PC-9 (cell line): ENCODE results near the gene ATP10A. TPM values are rescaled to one million over a fixed set of nuclear protein-coding genes. Genes with fewer than 3 reads are reported as not detected.

Experiments used
- BruUV-seq: library from RNA; stranded (reverse); fragments of 400-500 nt; replicated peaks from 2 replicates; lab custom pipeline; 2021; lab: Mats Ljungman, UMichigan
- CTCF ChIA-PET: fragments of 300-600 bp; sonication (Branson Sonifier 250); formaldehyde crosslinking; loops from one replicate; lab custom pipeline; 2022; ENCODE audit warnings: antibody characterized with exemption; lab: Charles Lee
- POLR2A ChIA-PET: fragments of 300-600 bp; sonication (Branson Sonifier 250); formaldehyde crosslinking; loops from one replicate; lab custom pipeline; 2022; ENCODE audit warnings: antibody characterized with exemption; ENCODE audit not compliant: unreplicated experiment; lab: Charles Lee
- DNase-seq, 2 experiments: peaks; one replicate each; pipeline versions ENCODE4 v3.0.0 to v3.0.0-alpha.2; 2015 to 2022; ENCODE audit warnings: mixed read lengths in 1 of 2
- H2AFZ ChIP-seq: fragments of 200-600 bp; sonication (generic); 2 replicates; pipeline ENCODE4 v1.8.1; 2017; ENCODE audit warnings: antibody characterized with exemption
- H3F3A ChIP-seq: fragments of 200-600 bp; sonication (generic); 2 replicates; pipeline ENCODE4 v1.8.1; 2017; ENCODE audit warnings: antibody characterized with exemption, mild to moderate bottlenecking, low read depth; ENCODE audit not compliant: insufficient read depth
- H3K27ac ChIP-seq: fragments of 200-600 bp; sonication (generic); 2 replicates; pipeline ENCODE4 v1.6.1; 2016; ENCODE audit warnings: mixed run types
- H3K27me3 ChIP-seq: fragments of 200-600 bp; sonication (generic); 2 replicates; pipeline ENCODE4 v1.6.1; 2016; ENCODE audit warnings: low read depth, mixed run types; ENCODE audit not compliant: insufficient read depth
- H3K36me3 ChIP-seq: fragments of 200-600 bp; sonication (generic); 2 replicates; pipeline ENCODE4 v1.6.1; 2016; ENCODE audit warnings: low read depth, mixed run types
- H3K4me1 ChIP-seq: fragments of 200-600 bp; sonication (generic); replicated peaks from 2 replicates; pipeline ENCODE4 v1.6.1; 2016; ENCODE audit warnings: mixed run types; ENCODE audit not compliant: insufficient read depth
- H3K4me2 ChIP-seq: fragments of 200-600 bp; sonication (generic); 2 replicates; pipeline ENCODE4 v1.6.1; 2017; ENCODE audit warnings: mixed run types
- H3K4me3 ChIP-seq: fragments of 200-600 bp; sonication (generic); 2 replicates; pipeline ENCODE4 v1.6.1; 2016; ENCODE audit warnings: mixed run types
- H3K79me2 ChIP-seq: fragments of 200-600 bp; sonication (generic); 2 replicates; pipeline ENCODE4 v1.6.1; 2017; ENCODE audit warnings: low read depth, mixed run types
- H3K9me2 ChIP-seq: fragments of 200-600 bp; sonication (generic); 2 replicates; pipeline ENCODE4 v1.8.1; 2017; ENCODE audit warnings: mild to moderate bottlenecking; ENCODE audit not compliant: insufficient read depth
- H3K9me3 ChIP-seq: fragments of 200-600 bp; sonication (generic); 2 replicates; pipeline ENCODE4 v1.8.1; 2016; ENCODE audit warnings: low read depth; ENCODE audit not compliant: insufficient read depth
- H4K20me1 ChIP-seq: fragments of 200-600 bp; sonication (generic); 2 replicates; pipeline ENCODE4 v1.8.1; 2017; ENCODE audit not compliant: insufficient read depth
- CTCF ChIP-seq: fragments of 200-600 bp; sonication (generic); conservative IDR thresholded peaks from 2 replicates; pipeline ENCODE4 v1.6.1; 2017; ENCODE audit warnings: mixed run types, antibody characterized with exemption, mild to moderate bottlenecking, moderate library complexity
- EZH2 ChIP-seq: fragments of 200-600 bp; sonication (generic); IDR thresholded peaks from 2 replicates; pipeline ENCODE4 v1.8.0; 2017; ENCODE audit warnings: antibody characterized with exemption, low read depth
- intact Hi-C: fragments of 100-400 bp; cut with micrococcal nuclease; formaldehyde crosslinking; loops from one replicate; pipeline ENCODE4 v1.10.0; 2022; ENCODE audit not compliant: unreplicated experiment
- total RNA-seq: library from RNA; stranded (reverse); gene quantifications from 2 replicates; pipeline ENCODE4 v1.2.3, GENCODE V29; 2021

Gene ATP10A
- total RNA-seq, 1 experiment from 2014 or later, result not detected

- ChIA-PET CTCF (no interaction called here), POLR2A (no interaction called here)
- H4K20me1 ChIP-seq, result no peaks in the 10 kb centered on the region
- intact Hi-C loops, result no loop called here
- BruUV-seq, result no TSS peak
- H3F3A ChIP-seq, result no peaks in the 10 kb centered on the region
- H3K27me3 ChIP-seq, result peaks cover 11% of the 10 kb centered on the region
- H2AFZ ChIP-seq, result no peak overlapping the region
- H3K36me3 ChIP-seq, result no peaks in the 10 kb centered on the region
- H3K79me2 ChIP-seq, result no peaks in the 10 kb centered on the region
- no peak for TF ChIP-seq CTCF
- no peak for TF ChIP-seq EZH2
- DNase-seq, result no peak
- no peaks in the 10 kb centered on the region for H3K9me2 ChIP-seq
- no peak overlapping the region for H3K27ac ChIP-seq
- H3K4me1 ChIP-seq, result no peaks in the 10 kb centered on the region
- no peaks in the 10 kb centered on the region for H3K9me3 ChIP-seq
- H3K4me2 ChIP-seq, result no peak overlapping the region
- H3K4me3 ChIP-seq, result no peak overlapping the region
Measured at GRCh38 chr15:25844076-25844475, 19.1 kb downstream of the ATP10A start.

- H3K79me2 ChIP-seq, result no peaks in the 10 kb centered on the region
- CTCF ChIA-PET, result no interaction called here
- no peak overlapping the region for H2AFZ ChIP-seq
- no peaks in the 10 kb centered on the region for H3K9me3 ChIP-seq
- TF ChIP-seq CTCF (no peak), EZH2 (no peak)
- H3F3A ChIP-seq, result no peaks in the 10 kb centered on the region
- no TSS peak for BruUV-seq
- no peaks in the 10 kb centered on the region for H3K36me3 ChIP-seq
- peaks cover 30% of the 10 kb centered on the region for H3K27me3 ChIP-seq
- H4K20me1 ChIP-seq, result no peaks in the 10 kb centered on the region
- H3K4me3 ChIP-seq, result no peak overlapping the region
- H3K27ac ChIP-seq, result no peak overlapping the region
- no peaks in the 10 kb centered on the region for H3K9me2 ChIP-seq
- POLR2A ChIA-PET, result no interaction called here
- H3K4me2 ChIP-seq, result no peak overlapping the region
- DNase-seq, result no peak
- H3K4me1 ChIP-seq, result no peaks in the 10 kb centered on the region
- intact Hi-C loops, result no loop called here
Measured at GRCh38 chr15:25839638-25840156, 23.4 kb downstream of the ATP10A start.

- H3F3A ChIP-seq, result no peaks in the 10 kb centered on the region
- no peak for DNase-seq
Measured at GRCh38 chr15:25838871-25839195, 24.3 kb downstream of the ATP10A start.

More at GRCh38 chr15:25838871-25839195, 24.3 kb downstream of the ATP10A start:
- H3K4me2 ChIP-seq, result no peak overlapping the region
- H3K27ac ChIP-seq, result no peak overlapping the region
- H3K4me1 ChIP-seq, result no peaks in the 10 kb centered on the region
- H4K20me1 ChIP-seq, result no peaks in the 10 kb centered on the region
- intact Hi-C loops, result no loop called here
- ChIA-PET CTCF (no interaction called here), POLR2A (no interaction called here)
- H3K36me3 ChIP-seq, result no peaks in the 10 kb centered on the region
- no TSS peak for BruUV-seq
- no peak overlapping the region for H3K4me3 ChIP-seq
- H3K27me3 ChIP-seq, result peaks cover 28% of the 10 kb centered on the region
- no peak overlapping the region for H2AFZ ChIP-seq
- H3K9me3 ChIP-seq, result no peaks in the 10 kb centered on the region
- H3K79me2 ChIP-seq, result no peaks in the 10 kb centered on the region
- no peaks in the 10 kb centered on the region for H3K9me2 ChIP-seq
- TF ChIP-seq CTCF, result no peak
- no peak for TF ChIP-seq EZH2
